ENCODE measurements around the gene ANKRD22. TPM values are rescaled to one million over a fixed set of nuclear protein-coding genes. Genes with fewer than 3 reads are reported as not detected.

Gene ANKRD22
- polyA plus RNA-seq, 1 donor: 0.28 TPM

GRCh38 chr10:88879534-88880281 lies 28.1 kb upstream of the ANKRD22 start, which contains the start of gene STAMBPL1:
TSS of gene STAMBPL1 (plus strand) at chr10:88880245. CDS start at chr10:88901709, 21,464 bp downstream.
- peak; percentile 45 for DNase-seq

- no peak for DNase-seq
Measured at GRCh38 chr10:88877298-88877697, 25.7 kb upstream of the ANKRD22 start.

GRCh38 chr10:88875081-88875480 lies 23.4 kb upstream of the ANKRD22 start:
- DNase-seq: no peak

- DNase-seq: no peak
Measured at GRCh38 chr10:88874281-88874680, 22.6 kb upstream of the ANKRD22 start.

GRCh38 chr10:88873757-88874156 lies 22.1 kb upstream of the ANKRD22 start:
- DNase-seq: no peak

- no peak for DNase-seq
Measured at GRCh38 chr10:88870089-88870488, 18.4 kb upstream of the ANKRD22 start.

- DNase-seq: no peak
Measured at GRCh38 chr10:88866454-88866853, 14.8 kb upstream of the ANKRD22 start.

GRCh38 chr10:88865281-88865876 lies 13.7 kb upstream of the ANKRD22 start:
- DNase-seq: no peak

- no peak for DNase-seq
Measured at GRCh38 chr10:88861036-88861435, 9.4 kb upstream of the ANKRD22 start.

GRCh38 chr10:88858491-88858890 lies 6.8 kb upstream of the ANKRD22 start:
- DNase-seq: no peak

- no peak for DNase-seq
Measured at GRCh38 chr10:88857831-88858230, 6.2 kb upstream of the ANKRD22 start.

GRCh38 chr10:88854684-88855083 lies 3.0 kb upstream of the ANKRD22 start:
- no peak for DNase-seq

GRCh38 chr10:88853155-88853881 lies 1.7 kb upstream of the ANKRD22 start:
- no peak for DNase-seq

GRCh38 chr10:88852327-88852726 lies 683 bp upstream of the ANKRD22 start:
- no peak for DNase-seq

- DNase-seq: no peak
Measured at GRCh38 chr10:88850712-88851111, 932 bp downstream of the ANKRD22 start.

GRCh38 chr10:88849234-88849633 lies 2.4 kb downstream of the ANKRD22 start:
- DNase-seq: no peak

GRCh38 chr10:88848499-88848898 lies 3.1 kb downstream of the ANKRD22 start:
- no peak for DNase-seq

- no peak for DNase-seq
Measured at GRCh38 chr10:88843171-88843570, 8.5 kb downstream of the ANKRD22 start.

- DNase-seq: no peak
Measured at GRCh38 chr10:88841316-88842111, 10.1 kb downstream of the ANKRD22 start.

- no peak for DNase-seq
Measured at GRCh38 chr10:88840881-88841280, 10.8 kb downstream of the ANKRD22 start.

GRCh38 chr10:88840104-88840503 lies 11.5 kb downstream of the ANKRD22 start:
- DNase-seq: no peak

- DNase-seq: no peak
Measured at GRCh38 chr10:88838766-88839350, 12.8 kb downstream of the ANKRD22 start.
